GM12891 (cell line): Measurements from ENCODE around the gene GUCY2D.

Source experiments
- PAX5 ChIP-seq: IDR thresholded peaks from 2 replicates; pipeline ENCODE4 v1.6.1; 2011; ENCODE audit warnings: low read length, moderate library complexity, mild to moderate bottlenecking; ENCODE audit not compliant: insufficient read depth, severe bottlenecking
- POLR2A ChIP-seq: IDR thresholded peaks from 2 replicates; pipeline ENCODE4 v1.6.1; 2011; ENCODE audit warnings: low read depth, low read length, control low read depth
- POLR2AphosphoS5 ChIP-seq: IDR thresholded peaks from 2 replicates; pipeline ENCODE4 v1.6.1; 2011; ENCODE audit warnings: low read depth, low read length, control low read depth
- SPI1 ChIP-seq: IDR thresholded peaks from 2 replicates; pipeline ENCODE4 v1.6.1; 2011; ENCODE audit warnings: low read depth, low read length, control low read depth
- TAF1 ChIP-seq: IDR thresholded peaks from 2 replicates; pipeline ENCODE4 v1.6.1; 2011; ENCODE audit warnings: low read depth, low read length, control low read depth

DNA sequence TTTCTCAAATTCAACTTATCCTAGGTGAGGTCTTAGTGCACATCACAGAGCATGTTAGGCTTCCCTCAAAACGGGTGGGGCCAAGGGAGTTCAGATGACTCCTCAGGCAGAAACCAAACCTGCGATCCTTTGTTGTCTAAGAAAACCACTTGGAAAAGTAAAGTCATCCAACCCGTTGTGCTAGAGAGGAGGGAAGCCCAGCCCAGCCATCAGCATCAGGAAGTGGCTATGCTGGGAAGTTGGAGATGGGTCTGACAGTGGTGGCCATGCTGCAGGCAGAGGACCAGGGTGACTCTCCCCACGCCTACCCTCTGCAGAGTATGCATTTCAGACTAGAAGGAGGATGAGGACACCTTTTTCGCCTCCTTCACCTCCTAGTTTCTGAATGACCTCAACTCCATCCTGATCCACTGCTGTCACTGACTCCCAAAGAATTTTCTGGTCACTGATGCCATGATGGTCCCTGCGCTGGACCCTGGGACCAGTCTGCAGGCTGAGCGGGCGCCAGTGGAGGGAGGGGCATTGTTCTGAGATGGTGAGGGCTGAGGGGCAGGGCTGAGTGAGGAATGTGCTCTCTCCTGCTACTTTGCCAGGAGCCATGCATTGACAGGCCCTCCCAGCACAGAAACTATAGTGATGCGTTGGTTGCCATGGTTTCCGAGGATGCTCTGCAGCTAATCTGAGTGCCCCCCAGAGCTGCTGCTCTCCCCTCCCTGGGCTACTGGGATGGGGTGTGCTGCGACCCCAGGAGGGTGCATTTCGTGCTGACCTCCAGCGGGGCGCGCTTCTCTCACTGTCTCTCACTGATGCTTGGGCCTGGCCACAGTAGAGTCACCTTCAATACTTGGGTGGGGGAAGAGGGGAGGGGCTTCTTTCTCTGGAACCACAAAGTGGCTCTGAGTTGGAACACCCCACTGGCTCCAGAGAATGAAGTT, 64.7 kb downstream of the GUCY2D start:
- TF ChIP-seq POLR2AphosphoS5 (no peak), POLR2A (no peak), SPI1 (no peak), TAF1 (no peak), PAX5 (no peak)
